Lower leg skin (tissue), 3 donors: ENCODE data around the gene EHF.

Experiments
- POLR2A ChIP-seq, 2 donors: fragments of 450-650 bp; IDR thresholded peaks; one replicate each; pipeline ENCODE4 v1.6.1; 2016 to 2017; ENCODE audit warnings: antibody characterized with exemption in 2 of 2, mild to moderate bottlenecking in 1 of 2, moderate library complexity in 1 of 2
- TF ChIP-seq, protein P1 (sequence below), 3 donors: fragments of 450-650 bp; IDR thresholded peaks; one replicate each; pipeline ENCODE4 v1.5.1; 2016; ENCODE audit warnings: antibody characterized with exemption in 3 of 3, mild to moderate bottlenecking in 3 of 3, moderate library complexity in 2 of 3

DNA sequence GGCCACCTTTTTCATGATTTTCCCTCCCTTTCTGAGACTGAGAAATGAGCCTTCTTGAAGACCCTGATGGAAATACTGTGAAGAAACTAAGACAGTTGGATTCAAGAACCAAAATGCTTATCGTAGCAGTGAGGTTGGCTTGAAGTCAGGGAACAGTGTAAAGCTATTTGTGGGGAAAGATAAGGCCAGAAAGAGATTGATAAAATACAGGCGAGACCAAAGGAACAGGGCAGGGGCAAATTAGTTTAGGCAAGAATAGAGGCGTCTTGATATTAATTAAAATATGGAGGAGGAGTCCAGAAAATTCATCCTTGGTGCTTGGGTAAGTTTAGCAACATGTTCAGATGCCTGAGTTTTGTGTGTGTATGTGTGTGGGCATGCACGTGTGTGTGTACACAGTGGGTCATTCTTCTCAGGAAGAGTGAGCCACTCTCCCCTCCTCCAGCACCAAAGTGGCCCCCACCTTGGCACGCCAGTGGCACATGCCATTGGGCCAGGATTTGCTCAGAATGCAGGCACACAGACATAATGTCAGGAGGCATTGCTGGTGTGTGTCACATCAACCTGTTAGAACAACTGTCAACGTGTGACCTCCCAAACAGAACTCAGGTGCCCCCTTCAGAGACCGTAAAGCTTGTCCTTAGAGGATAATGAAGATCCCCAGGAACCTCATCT is 3.9 kb upstream of the EHF start:
- TF ChIP-seq POLR2A (IDR thresholded peaks at IDR 0.05), result no peak
- TF ChIP-seq, protein P1, sequence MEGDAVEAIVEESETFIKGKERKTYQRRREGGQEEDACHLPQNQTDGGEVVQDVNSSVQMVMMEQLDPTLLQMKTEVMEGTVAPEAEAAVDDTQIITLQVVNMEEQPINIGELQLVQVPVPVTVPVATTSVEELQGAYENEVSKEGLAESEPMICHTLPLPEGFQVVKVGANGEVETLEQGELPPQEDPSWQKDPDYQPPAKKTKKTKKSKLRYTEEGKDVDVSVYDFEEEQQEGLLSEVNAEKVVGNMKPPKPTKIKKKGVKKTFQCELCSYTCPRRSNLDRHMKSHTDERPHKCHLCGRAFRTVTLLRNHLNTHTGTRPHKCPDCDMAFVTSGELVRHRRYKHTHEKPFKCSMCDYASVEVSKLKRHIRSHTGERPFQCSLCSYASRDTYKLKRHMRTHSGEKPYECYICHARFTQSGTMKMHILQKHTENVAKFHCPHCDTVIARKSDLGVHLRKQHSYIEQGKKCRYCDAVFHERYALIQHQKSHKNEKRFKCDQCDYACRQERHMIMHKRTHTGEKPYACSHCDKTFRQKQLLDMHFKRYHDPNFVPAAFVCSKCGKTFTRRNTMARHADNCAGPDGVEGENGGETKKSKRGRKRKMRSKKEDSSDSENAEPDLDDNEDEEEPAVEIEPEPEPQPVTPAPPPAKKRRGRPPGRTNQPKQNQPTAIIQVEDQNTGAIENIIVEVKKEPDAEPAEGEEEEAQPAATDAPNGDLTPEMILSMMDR (IDR thresholded peaks at IDR 0.05), result no peak
